ENCODE data around the gene GLCE. TPM values are rescaled to one million over a fixed set of nuclear protein-coding genes. Genes with fewer than 3 reads are reported as not detected.

Gene GLCE
- polyA plus RNA-seq, 1 experiment: 7.1 TPM

DNA sequence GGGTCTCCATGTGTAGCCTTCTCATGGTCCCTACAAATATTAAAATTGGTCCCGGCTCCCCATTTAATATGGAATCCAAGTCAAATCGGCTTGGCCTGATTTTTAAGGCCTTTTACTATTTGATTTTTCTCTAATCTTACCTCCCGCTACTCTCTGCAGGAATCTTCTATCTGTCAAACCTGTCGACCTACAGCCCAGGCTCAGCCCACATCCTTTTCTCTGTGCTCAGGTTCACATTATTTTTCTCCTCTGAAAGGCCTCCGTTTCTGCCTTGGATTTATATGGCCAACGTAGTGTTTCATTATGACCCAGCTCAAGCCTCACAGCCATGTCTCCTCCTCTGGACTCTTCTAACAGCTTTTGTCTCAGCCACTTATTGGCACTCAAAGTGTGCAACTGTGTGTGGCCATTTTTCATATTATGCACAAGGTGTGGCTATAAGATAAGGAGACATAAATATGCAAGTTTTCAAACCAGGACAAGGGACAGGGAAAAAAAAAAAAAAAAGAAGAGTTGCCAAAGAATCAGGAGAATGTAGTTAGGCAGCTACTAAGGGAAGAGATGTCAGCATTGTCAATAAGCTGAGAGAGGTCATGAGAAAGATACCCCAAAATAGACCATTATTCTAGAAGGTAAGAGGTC lies 2.1 kb upstream of the GLCE start:
- ChIA-PET POLR2A (no interaction called here), CTCF (interaction anchor here (1.0 kb wide), 1 partner anchor 304 kb away, joined by 4 read pairs; no protein-coding TSS in a partner anchor)
- Histone ChIP-seq H3K27me3 (ENCODE audit: control insufficient read depth, insufficient read depth, low read length) (no peaks in the 10 kb centered on the region), H3K4me3 (ENCODE audit: low read depth, low read length) (no peak overlapping the region), H3K36me3 (ENCODE audit: control insufficient read depth, insufficient read depth, low read length) (no peaks in the 10 kb centered on the region)
- TF ChIP-seq, protein P1, sequence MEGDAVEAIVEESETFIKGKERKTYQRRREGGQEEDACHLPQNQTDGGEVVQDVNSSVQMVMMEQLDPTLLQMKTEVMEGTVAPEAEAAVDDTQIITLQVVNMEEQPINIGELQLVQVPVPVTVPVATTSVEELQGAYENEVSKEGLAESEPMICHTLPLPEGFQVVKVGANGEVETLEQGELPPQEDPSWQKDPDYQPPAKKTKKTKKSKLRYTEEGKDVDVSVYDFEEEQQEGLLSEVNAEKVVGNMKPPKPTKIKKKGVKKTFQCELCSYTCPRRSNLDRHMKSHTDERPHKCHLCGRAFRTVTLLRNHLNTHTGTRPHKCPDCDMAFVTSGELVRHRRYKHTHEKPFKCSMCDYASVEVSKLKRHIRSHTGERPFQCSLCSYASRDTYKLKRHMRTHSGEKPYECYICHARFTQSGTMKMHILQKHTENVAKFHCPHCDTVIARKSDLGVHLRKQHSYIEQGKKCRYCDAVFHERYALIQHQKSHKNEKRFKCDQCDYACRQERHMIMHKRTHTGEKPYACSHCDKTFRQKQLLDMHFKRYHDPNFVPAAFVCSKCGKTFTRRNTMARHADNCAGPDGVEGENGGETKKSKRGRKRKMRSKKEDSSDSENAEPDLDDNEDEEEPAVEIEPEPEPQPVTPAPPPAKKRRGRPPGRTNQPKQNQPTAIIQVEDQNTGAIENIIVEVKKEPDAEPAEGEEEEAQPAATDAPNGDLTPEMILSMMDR (IDR thresholded peaks at IDR 0.05; ENCODE audit: insufficient read depth, low read depth, low read length): no peak
- DNase-seq (ENCODE audit: low read depth): no peak

DNA sequence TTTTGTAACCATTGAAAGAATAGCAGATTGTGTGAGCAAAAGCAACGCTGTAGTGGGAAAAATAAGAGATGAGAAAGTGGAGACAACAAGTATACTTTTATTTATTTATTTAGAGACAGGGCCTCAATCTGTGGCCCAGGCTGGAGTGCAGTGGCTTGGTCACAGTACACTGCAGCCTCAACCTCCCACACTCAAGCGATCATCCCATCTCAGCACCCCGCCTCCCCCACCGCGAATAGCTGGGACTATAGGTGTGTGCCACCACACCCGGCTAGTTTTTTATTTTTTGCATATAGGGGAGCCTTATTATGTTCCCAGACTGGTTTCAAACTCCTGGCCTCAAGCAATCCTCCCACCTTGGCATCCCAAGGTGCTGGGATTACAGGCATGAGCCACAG lies 1.6 kb upstream of the GLCE start:
- CTCF ChIA-PET: no interaction called here
- Histone ChIP-seq H3K36me3 (ENCODE audit: control insufficient read depth, insufficient read depth, low read length) (no peaks in the 10 kb centered on the region), H3K27me3 (ENCODE audit: control insufficient read depth, insufficient read depth, low read length) (no peaks in the 10 kb centered on the region), H3K4me3 (ENCODE audit: low read depth, low read length) (no peak overlapping the region)
- no peak for DNase-seq (ENCODE audit: low read depth)
- POLR2A ChIA-PET: no interaction called here
- TF ChIP-seq, protein P1 (IDR thresholded peaks at IDR 0.05; ENCODE audit: insufficient read depth, low read depth, low read length): no peak

DNA sequence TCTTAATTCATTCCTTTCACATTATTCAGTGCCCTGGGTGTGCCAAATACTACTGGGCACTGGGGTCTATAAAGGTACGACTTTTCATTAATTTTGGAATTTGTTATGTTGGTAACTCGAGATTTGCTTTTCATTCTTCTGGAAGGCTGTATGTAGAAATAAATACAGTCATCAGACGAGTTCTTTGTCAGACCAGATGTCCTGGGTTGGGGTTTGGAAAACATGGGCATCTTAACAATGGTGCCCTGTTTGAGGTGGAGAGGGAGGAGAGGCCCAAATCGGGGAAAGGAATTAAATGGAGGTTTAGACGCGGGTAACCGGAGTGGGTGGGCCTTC lies 662 bp upstream of the GLCE start:
- TF ChIP-seq, protein P1 (IDR thresholded peaks at IDR 0.05; ENCODE audit: insufficient read depth, low read depth, low read length): no peak
- ChIA-PET POLR2A (no interaction called here), CTCF (interaction anchor here (0.5 to 3.3 kb wide), 3 partner anchors 70 to 246 kb away, joined by 3 to 17 read pairs (median 5); no protein-coding TSS in a partner anchor)
- H3K27me3 ChIP-seq (ENCODE audit: control insufficient read depth, insufficient read depth, low read length): no peaks in the 10 kb centered on the region
- H3K4me3 ChIP-seq (ENCODE audit: low read depth, low read length): peak overlapping the region; percentile 85
- DNase-seq (ENCODE audit: low read depth): no peak
- H3K36me3 ChIP-seq (ENCODE audit: control insufficient read depth, insufficient read depth, low read length): no peaks in the 10 kb centered on the region

DNA sequence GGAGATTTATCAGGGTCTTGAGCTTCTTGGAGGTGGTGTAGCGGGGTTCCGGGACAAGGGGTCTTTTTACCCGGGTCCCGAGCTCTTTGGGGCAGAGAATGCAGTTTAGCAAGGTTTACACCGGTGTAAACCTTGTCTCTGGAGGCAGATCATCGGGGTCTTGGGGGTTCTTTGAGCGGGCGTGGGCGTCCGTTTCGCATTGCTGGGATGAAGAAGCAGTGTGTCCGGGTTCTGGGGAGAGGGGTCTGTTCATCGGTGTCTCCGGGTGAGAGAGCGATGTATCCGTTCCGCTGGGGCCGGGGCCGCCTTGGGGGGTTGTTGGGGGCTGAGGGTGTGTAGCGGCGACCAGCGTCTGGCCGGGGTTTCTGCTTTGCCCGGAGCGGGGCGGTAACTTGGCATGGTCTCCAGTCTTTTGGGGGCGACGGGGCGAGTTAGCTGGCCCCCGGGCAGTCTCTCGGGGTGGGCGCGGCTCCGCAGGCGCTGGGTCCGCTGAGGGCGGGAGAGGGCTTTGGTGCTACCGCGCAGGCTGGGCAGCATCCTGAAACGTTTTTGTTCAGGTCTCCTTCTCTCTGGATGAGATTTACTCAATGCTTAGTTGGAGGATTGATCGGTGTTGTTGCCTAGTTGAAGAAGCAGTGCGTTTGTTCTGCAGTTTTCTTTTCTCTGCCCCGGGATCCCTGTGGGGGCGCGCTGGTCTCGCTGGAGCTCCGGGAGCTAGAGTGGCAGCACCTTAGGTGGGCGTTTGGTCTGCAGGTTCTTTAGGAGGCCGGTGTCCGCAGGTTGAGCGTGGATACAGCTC lies 843 bp downstream of the GLCE start:
- no peak for DNase-seq (ENCODE audit: low read depth)
- Histone ChIP-seq H3K27me3 (ENCODE audit: control insufficient read depth, insufficient read depth, low read length) (no peaks in the 10 kb centered on the region), H3K36me3 (ENCODE audit: control insufficient read depth, insufficient read depth, low read length) (no peaks in the 10 kb centered on the region), H3K4me3 (ENCODE audit: low read depth, low read length) (peak overlapping the region; percentile 85)
- TF ChIP-seq, protein P1 (IDR thresholded peaks at IDR 0.05; ENCODE audit: insufficient read depth, low read depth, low read length): peak; percentile 51
- CTCF ChIA-PET: interaction anchor here (0.7 to 3.3 kb wide), 14 partner anchors 10 to 244 kb away, joined by 3 to 17 read pairs (median 4); no protein-coding TSS in a partner anchor
- POLR2A ChIA-PET: no interaction called here

DNA sequence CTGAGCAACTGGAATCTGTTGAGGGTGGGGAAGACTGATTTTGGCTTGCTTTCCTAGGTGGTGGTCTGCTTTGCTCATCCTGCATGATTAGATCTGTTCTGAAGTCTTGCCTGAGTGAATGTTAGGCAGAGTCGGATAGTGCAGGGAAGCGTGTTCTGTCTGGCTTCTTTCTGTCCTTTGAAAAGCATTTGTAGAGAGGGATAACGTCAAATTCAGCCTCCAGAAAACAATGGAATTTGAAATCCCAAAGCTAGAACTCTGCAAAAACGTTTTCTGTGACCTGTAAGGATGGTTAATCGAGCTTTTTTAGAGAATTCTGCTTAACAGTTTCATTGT lies 1.4 kb downstream of the GLCE start:
- ChIA-PET CTCF (interaction anchor here (0.6 to 3.3 kb wide), 11 partner anchors 10 to 237 kb away, joined by 3 to 17 read pairs (median 4); no protein-coding TSS in a partner anchor), POLR2A (no interaction called here)
- Histone ChIP-seq H3K36me3 (ENCODE audit: control insufficient read depth, insufficient read depth, low read length) (no peaks in the 10 kb centered on the region), H3K4me3 (ENCODE audit: low read depth, low read length) (peak overlapping the region; percentile 85), H3K27me3 (ENCODE audit: control insufficient read depth, insufficient read depth, low read length) (no peaks in the 10 kb centered on the region)
- DNase-seq (ENCODE audit: low read depth): no peak
- TF ChIP-seq, protein P1 (IDR thresholded peaks at IDR 0.05; ENCODE audit: insufficient read depth, low read depth, low read length): no peak

Data from BJ (cell line).